Activated CD4-positive, CD25-positive, alpha-beta regulatory T cell treated with anti-CD3 and anti-CD28 coated beads, Interleukin-2, amount 50 U/mL, for 16 hours (primary cell): ENCODE data around the gene PREB.

ENCODE experiments used
- DNase-seq: peaks from one replicate; pipeline ENCODE4 v3.0.0-alpha.2; 2020; ENCODE audit warnings: low read depth, low spot score

The PREB gene

DNA sequence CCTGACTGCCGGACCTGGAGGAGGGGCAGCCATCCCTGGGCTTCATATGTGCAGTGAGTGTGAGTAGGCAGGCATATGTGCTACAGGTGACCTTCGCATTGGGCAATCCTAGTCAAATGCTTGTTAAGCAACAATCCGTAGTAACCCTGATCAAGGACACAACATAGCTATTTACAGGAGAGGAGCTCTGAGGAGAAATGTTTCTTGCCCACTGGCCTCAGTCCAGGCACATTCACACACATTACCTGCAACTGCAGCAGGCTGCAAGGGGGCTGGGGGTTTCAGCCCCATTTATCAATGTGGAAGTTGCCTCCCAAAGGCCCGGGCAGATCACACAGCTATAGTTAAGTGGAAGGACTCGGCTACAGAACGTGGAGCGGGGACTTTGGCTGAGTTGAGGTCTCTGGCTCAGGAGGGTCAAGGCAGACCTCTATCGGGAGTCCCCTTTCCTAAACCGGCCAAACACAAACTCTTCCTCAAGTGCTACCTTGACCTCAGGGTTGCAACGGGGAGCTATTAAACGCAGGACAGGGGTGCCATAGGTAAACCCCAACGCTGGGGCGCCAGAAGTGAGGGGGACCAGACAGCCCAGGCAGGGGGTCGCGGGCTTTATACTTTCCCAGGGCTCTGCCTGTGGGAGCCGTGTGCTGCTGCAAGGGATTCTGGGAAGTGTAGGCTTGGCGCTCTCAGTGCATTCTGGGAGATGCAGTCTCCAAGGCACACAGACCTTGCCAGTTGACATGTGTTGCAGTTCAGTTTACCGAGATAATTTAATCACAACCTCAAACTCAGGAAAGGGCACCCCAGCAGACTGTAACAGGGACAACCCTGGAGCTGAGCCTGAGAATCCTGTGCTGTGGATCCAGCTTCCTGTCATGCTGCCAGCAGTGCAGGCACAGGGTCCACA is 38.4 kb downstream of the PREB start:
- no peak for DNase-seq

DNA sequence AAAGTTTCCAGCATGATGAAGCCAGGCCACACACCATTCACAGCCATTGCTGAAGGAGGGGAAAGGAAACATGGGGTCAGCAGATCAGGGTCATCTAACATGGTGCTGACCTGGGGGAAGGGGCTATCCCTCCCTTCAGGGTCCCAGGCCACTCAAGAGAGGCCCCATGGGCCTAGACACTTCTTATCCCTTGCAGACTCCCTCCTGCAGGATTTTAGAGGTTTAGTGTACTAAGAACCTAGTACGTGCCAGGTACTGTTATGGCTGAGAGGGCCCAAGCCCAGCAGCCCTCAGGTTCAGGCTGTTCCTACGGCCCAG is 39.0 kb downstream of the PREB start:
- no peak for DNase-seq

- DNase-seq: no peak
Measured at GRCh38 chr2:27094353-27094984, 40.0 kb downstream of the PREB start.

- no peak for DNase-seq
Measured at GRCh38 chr2:27093430-27094352, 40.7 kb downstream of the PREB start.

DNA sequence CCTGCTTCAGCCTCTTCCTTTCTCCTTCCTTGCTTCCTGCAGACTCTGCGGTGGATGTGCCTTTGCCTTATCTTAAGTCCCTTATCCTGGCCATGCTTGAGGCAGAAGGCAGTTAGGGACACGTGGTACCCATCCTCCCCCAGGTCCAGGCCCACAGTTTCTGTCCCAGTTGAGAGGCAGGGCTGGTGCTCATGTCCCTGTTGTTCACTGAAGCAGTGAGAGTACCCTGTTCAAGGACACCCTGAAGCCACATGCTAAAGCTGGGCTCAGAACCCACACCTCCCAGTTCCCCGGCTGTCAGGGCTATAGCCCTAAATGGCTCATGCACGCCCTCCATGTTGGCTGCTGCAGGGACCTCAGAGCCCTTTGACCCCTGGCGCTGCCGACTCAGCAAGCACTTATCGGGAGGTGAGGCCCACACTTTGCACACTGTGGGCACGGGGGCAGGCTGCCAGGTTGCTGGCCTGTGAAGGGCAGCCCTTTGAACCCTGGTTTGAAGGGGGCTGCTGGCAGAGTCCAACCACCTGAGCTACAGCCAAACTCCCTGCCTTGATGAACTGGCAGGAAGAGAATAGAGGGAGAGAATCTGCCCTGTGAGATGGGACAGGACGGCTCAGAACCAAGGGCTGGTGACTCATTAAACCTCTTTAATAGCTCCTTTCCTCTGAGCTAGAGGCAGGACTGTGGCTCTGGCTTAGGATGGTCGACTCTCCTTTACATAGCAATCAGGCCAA is 41.6 kb downstream of the PREB start:
- DNase-seq: no peak

- no peak for DNase-seq
Measured at GRCh38 chr2:27091746-27092695, 42.4 kb downstream of the PREB start.

- DNase-seq: no peak
Measured at GRCh38 chr2:27089111-27089954, 45.1 kb downstream of the PREB start.

GRCh38 chr2:27088634-27089033 is 45.8 kb downstream of the PREB start:
- no peak for DNase-seq

GRCh38 chr2:27087823-27088410 is 46.5 kb downstream of the PREB start:
- DNase-seq: no peak

GRCh38 chr2:27086724-27087593 is 47.5 kb downstream of the PREB start, which contains the start of gene KHK:
TSS of gene KHK (plus strand) at chr2:27086772. CDS start at chr2:27087260, 488 bp downstream.
- DNase-seq: no peak

GRCh38 chr2:27086090-27086723 is 48.2 kb downstream of the PREB start:
- peak; percentile 97 for DNase-seq

- no peak for DNase-seq
Measured at GRCh38 chr2:27085673-27086089, 48.8 kb downstream of the PREB start.

DNA sequence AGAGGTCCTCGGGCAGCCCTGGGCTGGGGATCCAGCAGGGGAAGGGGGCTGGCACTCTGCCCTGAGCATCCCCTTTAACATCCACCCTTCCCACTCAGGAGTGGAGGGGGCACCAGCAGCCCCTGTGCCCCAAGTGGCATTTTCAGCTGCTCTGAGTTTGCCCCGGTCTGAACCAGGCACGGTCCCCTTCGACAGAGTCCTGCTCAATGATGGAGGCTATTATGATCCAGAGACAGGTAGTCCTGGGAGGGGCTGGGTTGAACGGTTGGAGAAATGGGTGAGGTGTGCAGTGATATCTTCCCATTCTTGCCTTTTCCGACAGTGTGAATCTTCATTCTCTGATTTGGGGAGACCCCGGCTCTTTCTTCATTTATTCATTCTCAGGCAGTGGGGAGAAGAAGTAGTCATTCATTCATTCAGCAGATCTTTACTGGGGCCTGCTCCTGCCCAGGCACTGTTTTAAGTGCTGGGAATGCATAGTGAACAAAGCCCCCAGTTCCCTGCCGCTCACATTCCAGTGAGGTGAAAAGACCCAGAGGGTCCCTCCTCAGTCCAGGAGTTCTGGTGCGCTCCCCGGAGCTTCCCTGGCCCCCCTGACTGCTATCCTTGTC is 49.3 kb downstream of the PREB start:
- no peak for DNase-seq

DNA sequence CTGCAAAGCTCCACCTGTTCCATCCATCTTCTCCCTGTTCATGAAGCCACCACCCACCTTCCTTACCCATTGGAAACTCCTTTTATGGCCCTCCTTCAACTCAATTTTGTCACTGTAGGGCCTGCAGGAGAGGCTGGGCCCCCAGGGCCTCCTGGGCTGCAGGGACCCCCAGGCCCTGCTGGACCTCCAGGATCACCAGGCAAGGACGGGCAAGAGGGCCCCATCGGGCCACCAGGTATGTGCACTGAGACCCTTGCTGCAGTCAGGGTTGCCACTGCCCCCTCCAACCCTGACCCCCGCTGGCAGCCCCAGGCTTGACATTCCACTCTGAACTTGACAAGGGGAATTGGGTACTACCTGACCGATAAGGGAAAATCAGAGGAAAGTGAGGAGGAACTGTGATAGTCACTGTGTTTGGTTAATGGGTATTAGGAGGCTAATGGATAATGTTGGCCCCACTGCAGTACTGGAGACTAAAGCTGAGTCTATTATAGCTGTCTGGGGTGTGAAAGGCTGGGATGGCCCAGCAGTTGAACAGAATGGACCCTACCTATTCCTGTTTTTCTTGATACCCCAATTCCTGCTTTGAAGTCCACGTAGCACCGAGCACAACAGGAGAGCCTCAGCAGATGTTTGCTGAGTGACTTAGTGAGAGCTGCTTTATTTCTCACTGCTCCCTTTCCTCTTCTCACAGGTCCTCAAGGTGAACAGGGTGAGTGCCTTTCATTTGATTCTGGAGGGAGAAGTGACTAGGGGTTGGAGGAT is 50.0 kb downstream of the PREB start:
- DNase-seq: no peak

- DNase-seq: no peak
Measured at GRCh38 chr2:27083410-27084296, 50.8 kb downstream of the PREB start.
